ENCODE results near the gene SLC16A9.
A peak's percentile ranks its signal among the peaks of the same experiment; 100 is the strongest.
"Not testable (repeated sequence)": the region's sequence is repeated elsewhere in the genome, so short reads cannot be mapped to it uniquely, and the experiment has no call there.

Gene SLC16A9

DNA sequence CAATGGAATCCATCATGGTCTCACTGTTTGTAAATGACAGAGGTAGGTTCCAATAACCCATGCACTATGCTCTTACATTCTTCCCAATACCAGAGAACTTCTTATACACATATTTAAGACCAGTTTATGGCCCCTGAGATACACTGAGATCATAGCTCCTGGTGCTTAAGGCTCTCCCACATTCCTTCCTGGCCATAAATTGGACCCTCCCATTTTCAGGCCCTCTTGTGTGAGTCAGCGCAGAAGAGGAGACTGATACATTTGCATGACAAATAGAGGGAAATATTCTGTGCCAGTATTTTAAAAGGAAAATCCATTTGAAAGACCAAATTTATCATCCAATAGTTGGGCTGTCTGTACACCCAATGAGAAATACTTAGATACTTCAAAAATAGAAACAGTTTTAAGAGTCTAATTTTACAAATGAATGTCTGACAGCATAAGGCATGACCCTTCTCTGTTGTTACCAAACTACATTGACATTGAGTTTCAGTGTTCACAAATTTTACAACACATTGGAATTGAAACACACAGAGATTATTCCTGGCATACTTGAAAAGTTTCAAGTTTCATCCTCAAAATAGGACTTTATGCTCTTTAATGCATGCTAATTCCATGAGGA, 35.3 kb downstream of the SLC16A9 start:
- no peak for DNase-seq (ENCODE audit: low spot score)

DNA sequence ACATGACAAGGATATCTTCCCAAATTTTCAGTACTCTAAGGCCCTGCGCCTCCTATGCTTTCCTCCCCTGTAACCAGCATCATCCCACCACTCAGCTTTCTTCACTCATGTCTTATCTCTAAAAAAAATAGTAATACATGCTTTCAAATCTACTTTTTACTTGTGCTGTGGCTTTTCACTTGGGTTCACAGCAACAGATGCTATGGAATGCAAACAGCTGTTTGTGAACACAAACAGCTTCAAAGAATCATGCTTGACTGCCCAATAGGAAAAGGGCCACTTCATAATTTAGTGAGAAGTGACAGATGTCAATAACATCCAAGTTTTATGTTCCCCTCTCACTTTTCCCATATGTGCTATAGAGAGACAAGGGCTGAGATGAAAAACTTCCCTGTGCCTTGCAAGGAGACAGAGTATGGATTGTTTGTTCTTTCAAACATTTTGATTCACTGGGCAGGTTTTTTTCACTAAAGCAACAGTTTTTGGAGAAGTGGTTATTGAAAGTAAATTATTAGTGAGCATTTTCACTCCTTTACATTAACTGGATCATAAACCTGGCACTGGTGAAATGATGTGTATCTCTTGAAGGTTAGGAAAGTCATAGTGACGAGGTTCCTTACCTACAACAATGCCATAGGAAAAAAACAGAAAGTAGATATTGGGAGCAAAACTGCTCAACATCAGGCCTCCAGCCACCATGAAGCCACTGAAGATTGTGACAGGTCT, 37.3 kb downstream of the SLC16A9 start:
- DNase-seq (ENCODE audit: low spot score): no peak

DNA sequence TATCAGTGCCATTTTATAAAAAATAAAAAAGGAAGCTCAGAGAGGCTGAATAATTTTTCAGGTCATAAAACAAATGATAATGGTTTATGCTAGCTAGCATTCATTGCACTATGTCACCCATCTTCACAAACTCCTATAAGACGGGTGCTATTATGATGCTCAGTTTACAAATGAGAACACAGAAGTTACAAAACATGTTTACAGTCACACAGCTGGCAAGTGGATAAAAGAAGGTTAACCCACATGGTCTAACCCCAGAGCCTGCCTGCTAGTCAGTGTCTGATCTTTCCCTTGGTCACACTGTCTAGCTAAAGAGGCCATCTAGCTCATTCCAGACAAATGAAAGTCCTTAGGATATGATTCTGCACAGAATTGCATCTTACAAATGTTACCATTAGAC, 39.4 kb downstream of the SLC16A9 start:
- DNase-seq (ENCODE audit: low spot score): no peak

DNA sequence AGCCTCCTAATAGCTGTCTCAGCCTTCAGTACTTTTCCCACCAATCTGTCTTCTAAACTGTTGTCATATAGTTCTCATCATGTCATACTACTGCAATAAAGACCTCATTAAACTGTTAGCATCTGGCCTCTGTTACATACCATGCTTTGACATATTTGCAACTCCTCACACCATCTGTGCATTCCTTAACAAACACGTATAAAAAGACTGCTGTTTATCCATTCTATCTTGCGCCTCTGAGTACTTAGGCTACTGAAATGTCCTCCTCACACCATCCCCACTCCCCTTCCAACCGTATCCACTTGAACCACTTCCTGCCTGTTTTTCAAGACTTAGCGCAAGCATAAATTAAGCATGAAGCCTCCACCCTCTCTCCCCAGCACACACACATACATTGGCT, 41.6 kb downstream of the SLC16A9 start:
- no peak for DNase-seq (ENCODE audit: low spot score)

DNA sequence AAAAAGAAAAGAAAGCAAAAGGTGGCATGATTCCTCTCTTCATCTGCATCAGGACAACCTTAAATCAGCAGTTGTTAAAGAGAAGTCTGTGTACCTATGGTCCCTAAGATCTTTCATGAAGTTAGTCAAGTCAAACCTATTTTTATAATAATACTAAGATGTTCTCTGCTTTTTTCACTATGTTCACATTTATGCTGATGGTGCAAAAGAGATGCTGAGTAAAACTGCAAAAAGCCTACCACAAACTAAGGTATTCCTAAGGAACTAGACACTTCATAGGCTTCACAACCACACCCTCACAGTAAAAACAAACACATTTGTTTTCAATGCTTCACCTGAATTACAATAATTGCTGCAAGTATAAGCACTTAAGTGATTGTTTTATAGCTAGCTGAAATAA, 43.3 kb downstream of the SLC16A9 start:
- no peak for DNase-seq (ENCODE audit: low spot score)

DNA sequence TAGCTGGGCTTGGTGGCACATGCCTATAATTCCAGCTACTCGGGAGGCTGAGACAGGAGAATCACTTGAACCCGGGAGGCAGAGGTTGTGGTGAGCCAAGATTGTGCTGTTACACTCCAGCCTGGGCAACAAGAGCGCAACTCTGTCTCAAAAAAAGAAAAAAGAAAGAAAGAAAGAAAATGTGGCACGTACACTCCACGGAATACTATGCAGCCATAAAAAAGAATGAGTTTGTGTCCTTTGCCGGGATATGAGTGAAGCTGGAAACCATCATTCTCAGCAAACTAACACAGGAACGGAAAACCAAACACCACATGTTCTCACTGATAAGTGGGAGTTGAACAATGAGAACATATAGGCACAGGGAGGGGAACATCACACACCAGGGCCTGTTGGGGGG, 46.4 kb downstream of the SLC16A9 start:
- not testable (repeated sequence) for DNase-seq (ENCODE audit: low spot score)

DNA sequence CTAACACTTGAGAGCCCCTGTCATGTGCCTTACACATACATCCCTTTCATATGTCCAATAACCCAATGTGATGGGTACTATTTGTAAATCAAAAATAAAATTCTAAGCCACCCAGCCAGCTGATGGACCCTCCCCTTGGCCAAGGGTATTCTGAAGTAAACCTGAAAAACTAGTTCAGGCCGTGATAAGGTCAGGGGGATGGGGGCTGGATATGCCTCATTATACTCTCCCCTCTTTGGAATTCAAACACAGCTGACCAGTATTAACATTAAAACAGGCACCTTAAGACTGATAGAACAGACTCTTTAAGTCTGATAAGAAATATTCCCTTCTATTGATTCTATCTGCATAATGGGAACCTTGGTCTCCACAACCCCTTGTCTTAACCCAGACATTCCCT, 51.9 kb downstream of the SLC16A9 start:
- no peak for DNase-seq (ENCODE audit: low spot score)

DNA sequence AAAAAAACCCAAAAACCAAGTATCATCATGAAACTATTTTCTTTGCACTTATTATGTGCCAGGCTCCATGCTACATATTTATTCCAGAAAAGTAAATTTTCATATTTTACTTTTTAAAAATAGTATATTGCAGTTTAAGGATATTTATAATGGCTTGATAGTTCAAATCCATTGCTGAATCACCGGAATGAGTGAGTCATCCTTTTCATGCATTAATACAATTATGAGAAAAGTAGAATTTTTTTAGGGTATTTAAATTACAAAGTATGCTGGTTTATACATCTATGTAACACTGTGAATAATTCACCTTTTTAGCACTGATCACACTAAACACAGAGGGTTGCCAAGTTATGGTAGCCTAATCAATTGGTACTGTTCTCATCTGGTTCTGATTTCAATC, 54.3 kb downstream of the SLC16A9 start:
- DNase-seq (ENCODE audit: low spot score): no peak

DNA sequence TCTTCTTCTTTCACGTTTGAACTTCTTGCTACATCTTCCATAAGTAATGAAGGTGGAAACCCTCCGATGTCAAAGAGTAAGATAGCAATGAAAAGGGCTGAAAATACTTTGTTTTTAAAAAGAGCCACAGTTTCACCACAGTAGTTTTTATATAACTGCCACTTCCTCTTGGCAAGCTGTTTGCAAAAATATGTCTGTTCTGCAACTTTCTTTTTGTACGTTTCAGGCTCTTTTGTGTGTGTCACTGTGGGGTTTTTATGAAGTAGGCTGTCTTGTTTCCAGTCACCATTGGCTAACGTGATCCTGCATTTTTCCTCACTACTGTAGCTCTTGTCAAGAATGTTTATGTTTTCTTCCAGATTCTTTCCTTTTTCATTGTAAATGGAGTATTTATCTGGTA, 55.6 kb downstream of the SLC16A9 start:
- no peak for DNase-seq (ENCODE audit: low spot score)

DNA sequence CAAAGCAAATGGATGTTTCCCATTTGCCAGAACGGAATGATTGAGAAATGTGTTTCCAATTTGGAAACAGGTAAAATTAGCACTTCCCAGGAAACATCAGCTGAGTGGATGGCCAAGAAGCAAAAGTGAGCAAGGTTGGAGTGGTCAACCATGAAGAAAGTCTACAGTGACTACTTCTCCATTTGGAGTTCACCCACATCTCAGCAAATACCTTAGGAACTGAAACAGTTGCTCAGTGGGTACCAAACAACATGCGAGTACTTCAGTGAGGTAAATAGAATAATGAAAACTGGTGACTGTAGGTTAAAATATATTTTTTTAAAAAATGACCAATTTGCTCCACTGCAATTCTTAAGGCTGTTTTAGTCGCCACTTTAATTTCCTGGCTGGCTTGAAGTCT, 57.7 kb downstream of the SLC16A9 start:
- DNase-seq (ENCODE audit: low spot score): no peak

DNA sequence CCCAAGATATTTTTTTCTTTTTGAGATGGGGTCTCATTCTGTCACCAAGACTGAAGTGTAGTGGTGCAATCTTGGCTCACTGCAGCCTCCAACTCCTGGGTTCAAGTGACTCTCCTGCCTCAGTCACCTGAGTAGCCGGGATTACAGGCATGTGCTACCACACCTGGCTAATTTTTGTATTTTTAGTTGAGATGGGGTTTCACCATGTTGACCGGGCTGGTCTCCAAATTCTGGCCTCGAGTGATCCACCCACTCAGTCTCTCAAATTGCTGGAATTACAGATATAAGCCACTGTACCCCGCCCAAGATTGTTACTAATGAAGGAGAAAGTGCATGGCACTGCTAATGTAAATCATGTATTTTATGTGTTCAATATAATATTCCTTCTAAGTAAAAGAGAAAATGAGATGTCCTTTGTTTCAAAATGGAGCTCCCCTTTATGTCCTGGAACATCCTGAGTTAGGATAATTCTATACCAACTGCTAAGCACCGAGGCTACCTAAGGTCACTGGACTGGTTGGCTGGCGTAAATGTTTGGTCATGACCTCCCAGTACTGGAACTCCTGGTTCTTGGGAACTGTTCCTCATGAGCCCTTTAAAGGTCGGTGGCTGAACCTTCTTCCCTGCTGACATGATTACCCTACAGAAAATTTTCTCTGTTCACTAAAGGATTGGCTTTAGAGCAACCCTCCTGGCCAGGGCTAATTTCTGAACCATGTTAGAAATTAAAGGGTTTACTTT, 59.9 kb downstream of the SLC16A9 start:
- DNase-seq (ENCODE audit: low spot score): no peak

DNA sequence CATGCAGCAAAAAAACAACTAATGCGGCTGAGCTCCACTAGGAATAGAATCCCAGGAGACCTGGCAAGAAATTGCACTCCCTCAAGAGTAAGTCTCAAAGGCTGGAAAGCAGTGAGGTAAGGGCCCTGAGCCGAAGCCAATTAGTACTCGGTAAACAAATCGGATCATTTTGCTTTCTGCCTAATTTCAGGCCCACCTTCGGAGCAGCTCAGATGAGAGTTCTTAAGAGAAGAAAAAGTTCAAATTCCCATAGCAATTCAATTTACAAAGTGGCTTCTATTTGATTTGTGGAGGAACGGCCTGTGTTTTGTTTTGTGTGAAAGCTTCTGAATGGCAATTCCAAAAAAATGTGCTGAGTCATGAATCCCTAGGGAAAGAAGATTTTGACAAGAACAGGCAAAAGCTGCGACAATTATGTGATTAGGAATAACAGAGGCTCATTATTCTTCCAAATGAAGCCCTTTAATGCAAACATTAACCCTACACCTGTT, 60.9 kb downstream of the SLC16A9 start:
- peak; percentile 87 for DNase-seq (ENCODE audit: low spot score)

DNA sequence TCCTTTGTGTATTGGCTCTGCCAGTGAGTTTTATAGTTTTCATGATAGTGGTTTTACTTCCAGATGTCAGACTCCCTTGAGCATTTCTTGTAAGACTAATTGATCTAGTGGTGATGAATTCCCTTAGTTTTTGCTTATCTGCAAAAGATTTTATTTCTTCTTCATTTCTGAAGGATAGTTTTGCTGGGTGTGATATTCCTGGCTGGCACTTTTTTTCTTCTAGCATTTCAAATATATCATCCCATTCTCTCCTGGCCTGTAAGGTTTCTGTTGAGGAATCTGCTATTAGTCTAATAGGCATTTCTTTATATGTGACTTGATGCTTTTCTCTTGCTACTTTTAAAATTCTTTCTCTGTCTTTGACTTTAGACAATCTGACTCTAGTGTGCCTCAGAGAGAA, 64.8 kb downstream of the SLC16A9 start:
- DNase-seq (ENCODE audit: low spot score): no peak

DNA sequence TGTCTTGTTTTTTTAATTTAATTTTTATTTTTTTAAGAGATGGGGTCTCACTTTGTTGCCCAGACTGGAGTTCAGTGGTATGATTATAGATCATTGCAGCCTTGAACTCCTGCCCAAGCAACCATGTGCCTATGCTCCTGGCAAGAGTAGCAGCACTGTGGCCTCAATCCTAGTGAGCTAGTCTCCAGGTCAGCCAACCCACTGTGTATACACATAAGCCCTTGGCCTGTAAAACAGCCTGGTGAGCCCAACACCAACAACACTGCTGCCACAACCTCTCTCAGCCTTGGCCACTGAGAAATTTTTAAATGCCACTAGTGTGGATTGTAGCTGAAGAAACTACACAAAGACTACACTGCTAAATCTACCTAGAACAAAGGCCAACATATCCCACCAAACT, 68.0 kb downstream of the SLC16A9 start:
- not testable (repeated sequence) for DNase-seq (ENCODE audit: low spot score)

DNA sequence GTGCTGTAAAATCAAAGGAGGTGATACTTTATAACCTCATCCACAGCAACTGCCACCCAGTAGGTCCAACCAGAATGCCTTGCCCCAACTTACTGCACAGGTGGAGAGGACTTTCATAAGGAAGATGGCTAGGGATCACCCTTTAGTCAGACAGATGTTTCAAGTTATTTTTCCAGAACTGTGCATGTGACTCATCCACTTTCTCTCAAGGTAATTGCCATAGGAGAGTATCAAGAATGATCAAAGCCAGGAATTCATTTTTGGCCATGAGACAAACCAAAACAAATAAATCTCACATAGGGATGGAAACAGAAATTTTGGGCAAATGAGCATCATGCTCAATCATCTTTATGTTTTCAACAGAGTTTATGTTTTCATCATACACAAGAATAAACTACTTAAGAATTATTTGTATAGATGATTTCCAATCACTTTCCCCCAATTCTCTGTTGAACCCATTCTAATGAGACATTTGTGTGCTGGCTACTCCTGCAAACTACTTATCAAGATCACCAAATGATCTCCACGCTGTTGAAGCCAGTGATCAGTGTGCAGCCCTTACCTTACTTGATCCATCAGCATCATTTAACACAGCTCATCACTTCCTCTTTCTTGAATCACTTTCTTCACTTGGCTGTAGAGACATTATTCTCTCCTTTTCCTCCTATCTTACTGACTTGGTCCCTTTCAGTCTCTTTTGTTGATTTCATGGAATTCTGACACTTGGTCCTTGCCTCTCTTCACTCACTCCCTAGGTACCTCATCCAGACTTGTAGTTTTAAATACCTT, 74.0 kb downstream of the SLC16A9 start:
- no peak for DNase-seq (ENCODE audit: low spot score)

DNA sequence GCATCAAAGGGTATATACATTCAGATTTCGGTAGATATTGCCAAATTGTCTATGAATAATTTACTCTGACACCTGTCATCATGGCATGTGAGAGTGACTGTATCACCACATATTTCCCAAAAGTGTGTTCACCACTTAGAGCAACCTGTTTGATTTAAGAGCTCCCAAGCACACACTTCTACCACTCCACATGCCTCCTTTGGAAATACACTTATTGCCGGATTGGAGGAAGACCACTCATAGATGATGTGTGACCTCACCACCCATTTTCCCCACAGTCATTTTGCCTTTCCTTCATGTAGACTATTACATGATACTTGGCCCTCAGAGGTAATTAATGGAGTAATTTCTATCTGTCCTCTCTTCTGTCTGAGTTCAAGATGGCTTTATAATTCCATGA, 75.5 kb downstream of the SLC16A9 start:
- DNase-seq (ENCODE audit: low spot score): no peak

DNA sequence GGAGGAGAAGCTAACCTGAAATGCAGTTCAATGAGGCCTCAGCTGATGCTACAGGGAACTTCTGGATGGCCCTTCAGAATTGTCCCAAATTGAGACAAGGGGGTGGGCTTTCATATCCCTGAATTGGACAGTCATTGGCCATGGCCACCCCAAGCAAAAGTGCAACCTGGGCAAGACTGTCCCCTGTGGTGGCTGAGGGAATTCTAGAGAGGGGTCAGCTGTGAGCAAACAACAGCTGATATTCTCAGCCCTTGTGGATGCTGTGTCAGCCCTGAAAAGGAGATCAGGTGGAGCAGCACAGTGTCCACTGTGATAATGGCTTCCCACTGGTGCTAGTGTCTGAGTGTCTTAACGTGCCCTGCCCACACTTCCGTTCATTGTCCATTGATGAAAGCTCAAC, 76.6 kb downstream of the SLC16A9 start:
- DNase-seq (ENCODE audit: low spot score): no peak

DNA sequence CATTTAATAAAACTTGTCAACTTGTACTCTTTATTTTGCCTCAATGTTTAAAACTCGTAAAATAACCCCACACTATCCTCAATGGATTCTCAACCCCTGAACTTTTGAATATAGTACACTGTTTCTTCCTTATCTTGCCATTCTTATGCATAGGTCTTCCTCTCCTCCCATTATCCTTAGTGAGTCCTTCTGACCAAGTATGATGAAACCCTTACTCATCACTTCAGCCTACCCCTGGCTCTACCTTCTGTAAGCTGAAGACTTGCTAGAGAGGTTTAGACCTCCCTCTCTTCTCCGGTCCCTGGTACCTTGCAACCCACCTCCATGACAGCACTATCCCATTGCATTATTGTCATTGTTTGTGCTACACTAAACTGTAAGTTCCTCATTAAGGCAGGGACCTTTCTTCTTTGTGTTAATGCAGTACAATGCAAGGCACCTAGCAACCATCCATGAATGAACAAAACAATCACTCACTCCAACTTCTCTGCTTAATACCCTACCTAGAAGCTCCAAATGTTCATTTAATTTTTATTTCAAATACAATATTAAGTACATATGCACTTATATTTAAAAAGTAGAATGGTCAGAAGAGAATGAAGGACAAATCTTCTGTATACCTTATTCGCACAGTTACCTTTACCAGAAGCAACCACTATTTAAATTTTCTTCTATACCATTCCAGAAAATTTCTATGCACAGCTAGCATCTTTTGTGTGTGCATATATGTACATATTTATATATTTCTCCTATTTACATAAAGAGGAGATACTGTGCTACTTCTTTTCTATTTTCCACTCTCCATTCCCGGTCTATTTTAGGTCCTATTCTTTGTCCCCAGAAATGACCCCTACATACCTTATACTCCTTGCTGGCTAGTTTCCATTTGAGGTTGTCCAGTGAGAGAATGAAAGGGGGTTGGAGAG, 77.5 kb downstream of the SLC16A9 start:
- no peak for DNase-seq (ENCODE audit: low spot score)

DNA sequence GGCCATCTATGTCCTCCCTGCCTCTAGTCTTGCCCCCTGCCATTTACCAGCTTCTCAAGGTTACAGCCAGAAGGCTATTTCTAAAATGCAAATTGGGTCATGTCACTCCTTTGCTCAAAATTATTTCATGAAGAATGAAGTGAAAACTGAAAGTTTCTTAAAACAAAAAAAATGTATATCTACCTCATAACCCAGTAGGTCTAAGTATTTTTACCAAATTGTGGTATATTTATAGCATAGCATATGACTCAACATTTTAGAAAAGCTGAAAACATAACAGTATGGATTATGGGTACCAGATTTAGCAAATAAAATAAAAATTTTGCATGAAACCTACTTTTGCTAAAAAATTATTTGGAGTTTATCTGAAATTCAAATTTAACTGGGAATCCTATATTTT, 78.4 kb downstream of the SLC16A9 start:
- no peak for DNase-seq (ENCODE audit: low spot score)

DNA sequence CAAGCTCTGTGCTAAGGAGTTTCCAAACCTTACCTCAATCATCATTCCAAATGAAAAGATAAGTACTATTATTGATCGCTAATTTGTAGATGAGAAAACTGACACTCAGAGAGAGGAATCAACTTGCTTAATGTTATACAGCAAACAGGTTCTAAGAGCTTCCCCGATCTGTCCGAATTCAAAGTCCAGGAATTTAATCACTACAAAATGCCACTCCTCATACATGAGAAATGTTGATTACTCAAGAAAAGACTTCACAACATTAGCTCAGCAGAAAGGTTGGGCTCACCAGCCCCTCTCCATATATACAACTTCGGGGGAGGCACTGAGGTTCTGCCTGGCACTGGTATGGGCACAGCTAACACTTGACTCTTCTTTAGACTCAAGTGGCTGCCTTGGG, 80.7 kb downstream of the SLC16A9 start:
- DNase-seq (ENCODE audit: low spot score): no peak

DNA sequence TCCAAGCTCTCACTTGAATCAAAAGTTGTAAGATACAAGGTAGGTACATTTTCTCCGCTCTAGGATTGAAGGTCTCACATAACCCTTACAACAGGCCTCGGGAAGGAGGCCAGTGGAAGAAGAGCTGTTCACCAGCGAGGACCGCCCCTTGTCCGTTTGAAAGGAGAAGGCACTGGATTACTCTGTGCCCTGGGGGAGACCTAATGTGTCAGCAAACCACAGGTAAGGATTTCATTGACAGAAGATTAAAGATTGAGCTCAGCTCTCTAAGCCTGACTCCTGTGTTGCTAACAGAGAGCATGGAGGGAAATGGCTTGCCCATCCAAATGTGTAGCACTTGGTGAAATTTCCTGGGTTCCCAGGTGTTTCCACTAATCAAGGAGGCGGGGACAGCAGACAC, 81.2 kb downstream of the SLC16A9 start:
- no peak for DNase-seq (ENCODE audit: low spot score)
